ENCODE data around the gene AP5Z1. TPM values are rescaled to one million over a fixed set of nuclear protein-coding genes. Genes with fewer than 3 reads are reported as not detected.

Gene AP5Z1
- total and polyA plus RNA-seq, 2 experiments from 2014 or later: 21.1 to 22.6 TPM

DNA sequence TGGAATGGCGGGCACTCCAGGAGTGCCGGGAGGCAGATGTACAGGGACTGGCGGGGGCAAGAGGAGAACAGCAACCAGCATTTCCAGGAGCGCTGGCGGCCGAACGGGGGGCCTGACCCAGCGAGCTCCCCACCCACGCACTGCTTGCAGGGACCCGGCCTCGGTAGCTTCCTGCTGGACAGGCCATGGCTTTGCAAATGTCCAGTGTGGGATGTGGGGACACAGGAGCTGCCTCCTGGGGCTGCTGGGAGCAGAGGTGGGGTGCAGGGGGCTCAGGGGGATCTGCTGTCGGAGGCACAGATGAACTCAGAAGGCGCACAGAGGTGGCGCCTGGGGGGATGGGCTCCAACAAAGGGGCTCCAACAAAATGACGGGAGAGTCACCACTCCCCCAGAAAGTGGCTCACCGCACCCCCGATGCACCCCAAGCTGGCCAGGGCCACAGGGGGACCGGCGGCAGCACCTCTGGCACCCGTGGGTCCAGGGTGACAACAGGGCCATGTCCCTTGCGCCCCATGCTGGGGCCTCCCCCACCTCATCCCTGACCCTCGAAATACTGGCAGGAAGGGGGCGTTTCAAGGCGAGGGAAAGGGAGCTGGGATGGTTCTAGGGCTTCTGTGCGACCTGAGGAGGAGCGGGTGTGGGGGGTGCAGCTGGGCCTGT lies 41.1 kb downstream of the AP5Z1 start:
- TF ChIP-seq, protein P1, sequence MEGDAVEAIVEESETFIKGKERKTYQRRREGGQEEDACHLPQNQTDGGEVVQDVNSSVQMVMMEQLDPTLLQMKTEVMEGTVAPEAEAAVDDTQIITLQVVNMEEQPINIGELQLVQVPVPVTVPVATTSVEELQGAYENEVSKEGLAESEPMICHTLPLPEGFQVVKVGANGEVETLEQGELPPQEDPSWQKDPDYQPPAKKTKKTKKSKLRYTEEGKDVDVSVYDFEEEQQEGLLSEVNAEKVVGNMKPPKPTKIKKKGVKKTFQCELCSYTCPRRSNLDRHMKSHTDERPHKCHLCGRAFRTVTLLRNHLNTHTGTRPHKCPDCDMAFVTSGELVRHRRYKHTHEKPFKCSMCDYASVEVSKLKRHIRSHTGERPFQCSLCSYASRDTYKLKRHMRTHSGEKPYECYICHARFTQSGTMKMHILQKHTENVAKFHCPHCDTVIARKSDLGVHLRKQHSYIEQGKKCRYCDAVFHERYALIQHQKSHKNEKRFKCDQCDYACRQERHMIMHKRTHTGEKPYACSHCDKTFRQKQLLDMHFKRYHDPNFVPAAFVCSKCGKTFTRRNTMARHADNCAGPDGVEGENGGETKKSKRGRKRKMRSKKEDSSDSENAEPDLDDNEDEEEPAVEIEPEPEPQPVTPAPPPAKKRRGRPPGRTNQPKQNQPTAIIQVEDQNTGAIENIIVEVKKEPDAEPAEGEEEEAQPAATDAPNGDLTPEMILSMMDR (IDR thresholded peaks at IDR 0.05; ENCODE audit: low read depth, low read length): no peak
- peaks cover 8% of the 10 kb centered on the region for H3K36me3 ChIP-seq
- no peak for DNase-seq (ENCODE audit: low read depth in 1 of 2, low spot score in 1 of 2)
- H3K4me1 ChIP-seq (ENCODE audit: low read depth): no peaks in the 10 kb centered on the region
- H3K9me3 ChIP-seq (ENCODE audit: low read depth): no peaks in the 10 kb centered on the region
- no peak overlapping the region for H3K27ac ChIP-seq
- H3K27me3 ChIP-seq: no peaks in the 10 kb centered on the region
- H3K4me3 ChIP-seq: no peak overlapping the region

- no peak overlapping the region for H3K4me3 ChIP-seq
- H3K36me3 ChIP-seq: peaks cover 8% of the 10 kb centered on the region
- TF ChIP-seq, protein P1 (IDR thresholded peaks at IDR 0.05; ENCODE audit: low read depth, low read length): no peak
- no peaks in the 10 kb centered on the region for H3K9me3 ChIP-seq (ENCODE audit: low read depth)
- H3K27ac ChIP-seq: no peak overlapping the region
- H3K4me1 ChIP-seq (ENCODE audit: low read depth): no peaks in the 10 kb centered on the region
- no peaks in the 10 kb centered on the region for H3K27me3 ChIP-seq
- no peak for DNase-seq (ENCODE audit: low read depth in 1 of 2, low spot score in 1 of 2)
Observed at GRCh38 chr7:4817178-4817901, 41.9 kb downstream of the AP5Z1 start.

DNA sequence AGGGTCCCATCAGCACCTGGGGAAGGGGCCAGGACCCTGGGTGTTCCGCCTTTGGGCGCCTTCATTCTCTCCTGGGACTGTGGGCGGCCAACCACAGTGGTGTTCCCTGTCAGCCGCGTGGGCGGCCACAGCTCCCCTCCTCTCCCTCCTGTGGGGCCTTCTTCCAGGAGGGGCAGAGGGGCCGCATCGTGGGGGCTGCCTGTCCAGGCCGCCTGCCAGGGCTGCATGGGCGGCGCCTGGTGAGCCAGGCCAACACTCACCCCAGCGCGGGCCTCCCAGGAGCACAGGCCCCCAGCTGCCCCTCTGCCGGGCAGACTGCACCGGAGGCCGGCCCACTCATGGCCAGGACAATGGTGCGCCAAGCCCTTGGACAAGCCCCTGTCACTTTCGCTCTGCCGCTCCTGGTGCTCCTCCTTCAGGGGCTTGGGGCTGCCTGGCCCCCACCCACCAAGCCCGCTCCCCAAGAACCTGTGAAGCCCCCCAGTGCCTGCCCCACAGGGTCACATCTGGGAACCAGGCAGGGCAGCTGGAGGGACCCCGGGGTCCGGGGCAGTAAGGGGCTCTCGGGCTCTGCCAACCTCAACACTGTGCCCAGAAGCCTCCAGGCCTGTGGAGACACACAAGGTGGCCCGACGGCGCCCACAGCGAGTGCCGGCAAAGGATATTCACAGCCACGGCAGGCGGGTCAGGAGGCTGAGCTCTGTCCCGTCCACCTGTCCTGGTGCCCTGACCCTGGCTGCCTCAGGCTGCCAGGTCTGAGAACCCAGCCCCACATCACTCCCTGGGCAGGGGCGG lies 42.8 kb downstream of the AP5Z1 start:
- no peaks in the 10 kb centered on the region for H3K4me1 ChIP-seq (ENCODE audit: low read depth)
- H3K27ac ChIP-seq: no peak overlapping the region
- H3K36me3 ChIP-seq: peaks cover 6% of the 10 kb centered on the region
- TF ChIP-seq, protein P1 (IDR thresholded peaks at IDR 0.05; ENCODE audit: low read depth, low read length): no peak
- peak in 1 of 2 donors; percentile 12 for DNase-seq (ENCODE audit: low read depth in 1 of 2, low spot score in 1 of 2)
- no peak overlapping the region for H3K4me3 ChIP-seq
- H3K9me3 ChIP-seq (ENCODE audit: low read depth): no peaks in the 10 kb centered on the region
- H3K27me3 ChIP-seq: no peaks in the 10 kb centered on the region

GRCh38 chr7:4819560-4820404 lies 44.4 kb downstream of the AP5Z1 start:
- Histone ChIP-seq H3K27ac (no peak overlapping the region), H3K9me3 (ENCODE audit: low read depth) (no peaks in the 10 kb centered on the region), H3K4me1 (ENCODE audit: low read depth) (no peaks in the 10 kb centered on the region), H3K36me3 (no peaks in the 10 kb centered on the region), H3K27me3 (no peaks in the 10 kb centered on the region), H3K4me3 (no peak overlapping the region)
- DNase-seq (ENCODE audit: low read depth in 1 of 2, low spot score in 1 of 2): no peak
- TF ChIP-seq, protein P1 (IDR thresholded peaks at IDR 0.05; ENCODE audit: low read depth, low read length): no peak

DNA sequence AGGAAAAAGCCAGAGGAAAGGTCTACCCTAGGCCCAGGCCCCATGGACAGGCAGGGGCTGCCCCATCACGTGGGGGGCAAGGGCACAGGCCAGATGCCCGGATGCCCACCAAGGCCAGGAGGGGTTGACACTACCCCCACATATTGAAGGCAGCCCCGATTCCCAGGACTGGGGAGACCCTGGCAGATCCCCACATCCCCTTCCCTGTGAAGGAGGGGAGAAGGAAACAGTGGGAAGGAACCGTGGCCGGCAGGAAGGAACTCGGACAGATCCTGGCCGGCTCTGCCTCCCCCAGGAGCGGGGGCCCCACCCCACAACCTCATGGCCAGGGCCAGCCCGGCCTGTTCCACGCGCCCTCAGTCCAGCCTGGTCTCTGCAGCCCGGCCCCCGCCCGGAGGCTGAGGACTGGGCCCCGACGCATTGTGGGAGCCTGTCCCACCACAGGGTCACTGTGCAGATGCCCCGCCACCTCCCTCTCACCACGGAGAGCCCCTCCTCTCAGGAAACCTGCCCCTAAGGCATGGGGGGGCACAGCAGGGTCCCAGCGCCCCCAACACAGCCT lies 45.1 kb downstream of the AP5Z1 start:
- Histone ChIP-seq H3K36me3 (no peaks in the 10 kb centered on the region), H3K27ac (no peak overlapping the region)
- TF ChIP-seq, protein P1 (IDR thresholded peaks at IDR 0.05; ENCODE audit: low read depth, low read length): no peak

More for the DNA sequence above, 45.1 kb downstream of the AP5Z1 start:
- H3K4me1 ChIP-seq (ENCODE audit: low read depth): no peaks in the 10 kb centered on the region
- no peak overlapping the region for H3K4me3 ChIP-seq
- H3K9me3 ChIP-seq (ENCODE audit: low read depth): no peaks in the 10 kb centered on the region
- no peak for DNase-seq (ENCODE audit: low read depth in 1 of 2, low spot score in 1 of 2)
- H3K27me3 ChIP-seq: no peaks in the 10 kb centered on the region
